CD14-positive monocyte (primary cell): ENCODE results near the gene PRIM2. TPM values are rescaled to one million over a fixed set of nuclear protein-coding genes. Genes with fewer than 3 reads are reported as not detected.
"Not testable (repeated sequence)": the region's sequence is repeated elsewhere in the genome, so short reads cannot be mapped to it uniquely, and the experiment has no call there.

ENCODE experiments used
- DNase-seq, 3 donors: peaks; one replicate each; pipeline ENCODE4 v3.0.0-alpha.2; 2011 to 2022
- H2AFZ ChIP-seq: 2 replicates; pipeline ENCODE4 v1.6.0; 2012; ENCODE audit warnings: mild to moderate bottlenecking, low read depth, low read length, inconsistent platforms; ENCODE audit not compliant: insufficient read depth, poor library complexity, severe bottlenecking
- H3K27ac ChIP-seq, 2 donors: 1 replicate in 1 of 2; 2 replicates in 1 of 2; pipeline ENCODE4 v1.5.1; 2012 to 2013; ENCODE audit warnings: low read length in 2 of 2, control low read depth in 1 of 2, inconsistent platforms in 1 of 2, low read depth in 1 of 2, mild to moderate bottlenecking in 1 of 2
- H3K27me3 ChIP-seq, 2 donors: one replicate each; pipeline versions ENCODE4 v1.6.0 to v1.6.1; 2011 to 2013; ENCODE audit warnings: low read length in 2 of 2; ENCODE audit not compliant: control insufficient read depth in 2 of 2, insufficient read depth in 2 of 2
- H3K36me3 ChIP-seq, 2 donors: replicated peaks in 1 of 2; 1 replicate in 1 of 2; 2 replicates in 1 of 2; pipeline versions ENCODE4 v1.5.1 to v1.6.1; 2012 to 2013; ENCODE audit warnings: low read length in 2 of 2, control low read depth in 1 of 2, inconsistent platforms in 1 of 2, mild to moderate bottlenecking in 1 of 2; ENCODE audit not compliant: insufficient read depth in 2 of 2, control insufficient read depth in 1 of 2
- H3K4me1 ChIP-seq, 2 donors: 1 replicate in 1 of 2; 2 replicates in 1 of 2; pipeline versions ENCODE4 v1.5.1 to v1.6.1; 2012 to 2013; ENCODE audit warnings: low read length in 2 of 2, control low read depth in 1 of 2, inconsistent platforms in 1 of 2, mild to moderate bottlenecking in 1 of 2, moderate library complexity in 1 of 2; ENCODE audit not compliant: insufficient read depth in 2 of 2, control insufficient read depth in 1 of 2
- H3K4me2 ChIP-seq: replicated peaks from 2 replicates; pipeline ENCODE3; 2012; ENCODE audit warnings: low read length, moderate library complexity, mild to moderate bottlenecking; ENCODE audit not compliant: poor library complexity, severe bottlenecking; ENCODE audit errors: extremely low read depth
- H3K4me3 ChIP-seq, 3 experiments: fragments of 200-600 bp in 1 of 3; sonication (generic) in 1 of 3; replicated peaks in 1 of 3; 1 replicate in 2 of 3; 2 replicates in 1 of 3; pipeline ENCODE4 v1.5.1; 2011 to 2013; ENCODE audit warnings: low read length in 3 of 3, mild to moderate bottlenecking in 3 of 3, control low read depth in 2 of 3, low read depth in 2 of 3, inconsistent platforms in 1 of 3, moderate library complexity in 1 of 3
- H3K79me2 ChIP-seq: 2 replicates; pipeline ENCODE4 v1.6.0; 2012; ENCODE audit warnings: mild to moderate bottlenecking, control low read depth, inconsistent platforms, low read length, moderate library complexity; ENCODE audit not compliant: insufficient read depth
- H3K9ac ChIP-seq: 2 replicates; pipeline ENCODE4 v1.6.0; 2017; ENCODE audit warnings: low read length, mild to moderate bottlenecking; ENCODE audit not compliant: insufficient read depth, poor library complexity, severe bottlenecking
- H3K9me3 ChIP-seq, 2 donors: replicated peaks in 1 of 2; 1 replicate in 1 of 2; 2 replicates in 1 of 2; pipeline versions ENCODE4 v1.5.1 to v1.6.1; 2012 to 2013; ENCODE audit warnings: low read length in 2 of 2, control low read depth in 1 of 2; ENCODE audit not compliant: control insufficient read depth in 1 of 2, insufficient read depth in 1 of 2
- H4K20me1 ChIP-seq: 2 replicates; pipeline ENCODE4 v1.6.0; 2012; ENCODE audit warnings: mild to moderate bottlenecking, low read length, control low read depth, moderate library complexity; ENCODE audit not compliant: insufficient read depth
- H3K27ac Mint-ChIP-seq, 7 donors: one replicate each; pipeline ENCODE4 v1.8.0; 2020; ENCODE audit warnings: mild to moderate bottlenecking in 7 of 7, mixed read lengths in 7 of 7, moderate library complexity in 6 of 7, inconsistent platforms in 2 of 7
- H3K27me3 Mint-ChIP-seq, 3 donors: one replicate each; pipeline ENCODE4 v1.8.0; 2021 to 2022; ENCODE audit warnings: low read depth in 3 of 3, mild to moderate bottlenecking in 3 of 3, mixed read lengths in 3 of 3, moderate library complexity in 3 of 3, inconsistent platforms in 1 of 3
- H3K36me3 Mint-ChIP-seq, 2 donors: one replicate each; pipeline ENCODE4 v1.8.0; 2020; ENCODE audit warnings: mixed read lengths in 2 of 2, inconsistent platforms in 1 of 2, mild to moderate bottlenecking in 1 of 2
- H3K4me1 Mint-ChIP-seq: one replicate; pipeline ENCODE4 v1.8.0; 2020; ENCODE audit warnings: mild to moderate bottlenecking, mixed read lengths
- H3K4me3 Mint-ChIP-seq, 2 donors: one replicate each; pipeline ENCODE4 v1.8.0; 2020; ENCODE audit warnings: mild to moderate bottlenecking in 2 of 2, mixed read lengths in 2 of 2, moderate library complexity in 1 of 2
- H3K9me3 Mint-ChIP-seq, 7 donors: one replicate each; pipeline ENCODE4 v1.8.0; 2020 to 2022; ENCODE audit warnings: mixed read lengths in 7 of 7, mild to moderate bottlenecking in 6 of 7, moderate library complexity in 6 of 7, inconsistent platforms in 2 of 7
- WGBS: methylation state at CpG from one replicate; pipeline ENCODE4 v1.1.5; 2013; ENCODE audit warnings: missing lambda C conversion rate; ENCODE audit not compliant: insufficient coverage; 5-methylcytosine and 5-hydroxymethylcytosine counted together
- intact Hi-C, 2 donors: fragments of 100-400 bp; cut with micrococcal nuclease; formaldehyde crosslinking; loops; one replicate each; pipeline versions ENCODE4 v1.15.0 to v1.15.1; 2023
- polyA plus RNA-seq, 3 donors: library from polyadenylated mRNA; depleted of rRNA in 1 of 3; unstranded in 2 of 3; stranded (reverse) in 1 of 3; fragments of 300-500 nt in 2 of 3; fragments of >200 nt in 1 of 3; fragmentation: Illumina TruSeq in 2 of 3; gene quantifications; 1 replicate in 2 of 3; 2 replicates in 1 of 3; pipeline ENCODE4 v1.2.3, GENCODE V29; 2012 to 2021

The PRIM2 gene
- polyA plus RNA-seq, 3 donors: 2.8 to 5.1 (median 4.2) TPM

GRCh38 chr6:57488551-57488950 lies 171.1 kb downstream of the PRIM2 start:
- H3K4me1 ChIP-seq, H4K20me1 ChIP-seq, H3K27ac Mint-ChIP-seq, DNase-seq, H3K9me3 ChIP-seq, H3K27ac ChIP-seq, H3K4me1 Mint-ChIP-seq, H3K27me3 ChIP-seq, H3K9ac ChIP-seq, H2AFZ ChIP-seq, H3K9me3 Mint-ChIP-seq, H3K4me3 Mint-ChIP-seq, intact Hi-C loops, H3K27me3 Mint-ChIP-seq, H3K36me3 Mint-ChIP-seq, H3K4me3 ChIP-seq, H3K36me3 ChIP-seq, H3K4me2 ChIP-seq, H3K79me2 ChIP-seq: not testable (repeated sequence)
- no CpG with 5 or more reads among the region's 3 CpGs for WGBS

GRCh38 chr6:57489887-57490286 lies 172.5 kb downstream of the PRIM2 start:
- H3K9me3 ChIP-seq, H3K27me3 ChIP-seq, H3K27ac ChIP-seq, intact Hi-C loops, DNase-seq, H4K20me1 ChIP-seq, H3K36me3 ChIP-seq, H3K27me3 Mint-ChIP-seq, H3K36me3 Mint-ChIP-seq, H3K4me1 Mint-ChIP-seq, H2AFZ ChIP-seq, H3K4me2 ChIP-seq, H3K4me3 ChIP-seq, H3K4me3 Mint-ChIP-seq, H3K9me3 Mint-ChIP-seq, H3K27ac Mint-ChIP-seq, H3K9ac ChIP-seq, H3K4me1 ChIP-seq, H3K79me2 ChIP-seq: not testable (repeated sequence)

GRCh38 chr6:57491795-57492194 lies 174.4 kb downstream of the PRIM2 start:
- H2AFZ ChIP-seq: not testable (repeated sequence)

GRCh38 chr6:57496251-57496650 lies 178.8 kb downstream of the PRIM2 start:
- H3K4me3 ChIP-seq, H3K4me3 Mint-ChIP-seq, H3K27ac Mint-ChIP-seq, H3K9me3 Mint-ChIP-seq, H3K36me3 Mint-ChIP-seq, H3K4me1 Mint-ChIP-seq, H3K4me2 ChIP-seq, H3K36me3 ChIP-seq, H3K27ac ChIP-seq, H3K79me2 ChIP-seq, H3K4me1 ChIP-seq, DNase-seq, intact Hi-C loops, H3K9me3 ChIP-seq, H3K27me3 ChIP-seq, H3K9ac ChIP-seq, H2AFZ ChIP-seq, H3K27me3 Mint-ChIP-seq, H4K20me1 ChIP-seq: not testable (repeated sequence)
- no CpG with 5 or more reads among the region's 2 CpGs for WGBS

More at GRCh38 chr6:57491795-57492194, 174.4 kb downstream of the PRIM2 start:
- H3K36me3 Mint-ChIP-seq, H3K27me3 ChIP-seq, intact Hi-C loops, H4K20me1 ChIP-seq, H3K79me2 ChIP-seq, H3K27me3 Mint-ChIP-seq, H3K27ac Mint-ChIP-seq, H3K4me3 Mint-ChIP-seq, H3K4me1 ChIP-seq, H3K36me3 ChIP-seq, H3K9me3 ChIP-seq, H3K4me3 ChIP-seq, H3K4me1 Mint-ChIP-seq, H3K4me2 ChIP-seq, DNase-seq, H3K27ac ChIP-seq, H3K9ac ChIP-seq, H3K9me3 Mint-ChIP-seq: not testable (repeated sequence)
- no CpG with 5 or more reads among the region's 7 CpGs for WGBS
